Measurements from ENCODE around the gene TAOK3. TPM values are rescaled to one million over a fixed set of nuclear protein-coding genes. Genes with fewer than 3 reads are reported as not detected.

Gene TAOK3
- total and polyA plus RNA-seq, 2 donors (not counting 1 experiment from before 2014, with no cell fraction given), result 30.0 to 80.4 TPM

GRCh38 chr12:118374126-118374725, 1.5 kb upstream of the TAOK3 start:
- H4K20me1 ChIP-seq (ENCODE audit: control insufficient read depth, insufficient read depth, low read length, poor library complexity, severe bottlenecking), result peaks cover 26% of the 10 kb centered on the region
- no peaks in the 10 kb centered on the region for H3K9me3 ChIP-seq (ENCODE audit: control extremely low read depth in 1 of 3, control insufficient read depth in 2 of 3, insufficient read depth in 1 of 3, low read length in 2 of 3)
- ChIA-PET POLR2A (interaction anchor here (1.1 kb wide), 1 partner anchor 193 kb away, joined by 4 read pairs; no protein-coding TSS in a partner anchor), CTCF (interaction anchor here (0.6 to 7.8 kb wide), 5 partner anchors 36 to 253 kb away, joined by 3 to 221 read pairs (median 4); no protein-coding TSS in a partner anchor)
- Mint-ChIP-seq H3K27me3 (no peaks in the 10 kb centered on the region), H3K9me3 (ENCODE audit: insufficient read depth) (no peaks in the 10 kb centered on the region), H3K4me3 (peak overlapping the region; percentile 84), H3K4me1 (peaks cover 51% of the 10 kb centered on the region), H3K27ac (no peak overlapping the region)
- ATAC-seq (ENCODE audit: low read depth), result no peak
- no peaks in the 10 kb centered on the region for H3K27me3 ChIP-seq (replicated peaks in 1 of 4; ENCODE audit: control extremely low read depth in 1 of 4, control insufficient read depth in 3 of 4, insufficient read depth in 4 of 4, low read length in 3 of 4)
- WGBS (ENCODE audit: insufficient coverage), result 95% methylated on average over 9 of the region's 14 CpGs
- intact Hi-C loops (cut with micrococcal nuclease), result loop anchor here (5.0 kb wide), 1 partner anchor 72 kb away; no protein-coding TSS in a partner anchor
- no peak overlapping the region for H3K4me3 ChIP-seq (ENCODE audit: control extremely low read depth in 1 of 5, extremely low read depth in 1 of 5, insufficient read depth in 1 of 5, low read depth in 2 of 5, low read length in 4 of 5)
- H3K4me2 ChIP-seq (replicated peaks; ENCODE audit: low read depth, low read length, poor library complexity, severe bottlenecking), result no peak overlapping the region
- H3K27ac ChIP-seq (ENCODE audit: low read length in 2 of 2), result no peak overlapping the region
- no peak overlapping the region for H2AFZ ChIP-seq (ENCODE audit: insufficient read depth, low read depth, low read length, poor library complexity, severe bottlenecking)
- peaks cover 75% of the 10 kb centered on the region for H3K79me2 ChIP-seq (ENCODE audit: control insufficient read depth, insufficient read depth, low read length)
- peaks cover 0 to under 1% of the 10 kb centered on the region in 2 experiments for H3K36me3 ChIP-seq (replicated peaks in 1 of 2; ENCODE audit: control extremely low read depth in 1 of 2, control insufficient read depth in 1 of 2, extremely low read depth in 1 of 2, insufficient read depth in 2 of 2, low read length in 1 of 2)
- no peak for TF ChIP-seq EZH2 (IDR thresholded peaks at IDR 0.05; ENCODE audit: borderline replicate concordance, insufficient read depth, low read depth, low read length, poor library complexity, severe bottlenecking)
- no peak for TF ChIP-seq CTCF (IDR thresholded peaks at IDR 0.05)
- H3K4me1 ChIP-seq (ENCODE audit: control insufficient read depth in 2 of 2, insufficient read depth in 2 of 2, low read length in 2 of 2), result peaks cover 32 to 43% of the 10 kb centered on the region in 2 donors
- DNase-seq, result no peak
- H3K9ac ChIP-seq (ENCODE audit: low read length), result no peak overlapping the region

- peak overlapping the region; percentile 78 for H2AFZ ChIP-seq (ENCODE audit: insufficient read depth, low read depth, low read length, poor library complexity, severe bottlenecking)
Observed at GRCh38 chr12:118373616-118374015, 909 bp upstream of the TAOK3 start.

More at GRCh38 chr12:118373616-118374015, 909 bp upstream of the TAOK3 start:
- 82% methylated on average over 3 of the region's 5 CpGs for WGBS (ENCODE audit: insufficient coverage)
- intact Hi-C loops (cut with micrococcal nuclease), result loop anchor here (1.0 to 5.0 kb wide), 2 partner anchors 14 to 71 kb away; no protein-coding TSS in a partner anchor
- H3K27ac ChIP-seq (ENCODE audit: low read length in 2 of 2), result peak overlapping the region; percentile 77 to 79
- no peaks in the 10 kb centered on the region for H3K27me3 ChIP-seq (replicated peaks in 1 of 4; ENCODE audit: control extremely low read depth in 1 of 4, control insufficient read depth in 3 of 4, insufficient read depth in 4 of 4, low read length in 3 of 4)
- peaks cover 76% of the 10 kb centered on the region for H3K79me2 ChIP-seq (ENCODE audit: control insufficient read depth, insufficient read depth, low read length)
- no peaks in the 10 kb centered on the region for H3K9me3 Mint-ChIP-seq (ENCODE audit: insufficient read depth)
- no peaks in the 10 kb centered on the region for H3K27me3 Mint-ChIP-seq
- H3K9ac ChIP-seq (ENCODE audit: low read length), result peak overlapping the region; percentile 91
- peaks cover 32 to 43% of the 10 kb centered on the region in 2 donors for H3K4me1 ChIP-seq (ENCODE audit: control insufficient read depth in 2 of 2, insufficient read depth in 2 of 2, low read length in 2 of 2)
- peak overlapping the region; percentile 63 to 96 (median 89) for H3K4me3 ChIP-seq (ENCODE audit: control extremely low read depth in 1 of 5, extremely low read depth in 1 of 5, insufficient read depth in 1 of 5, low read depth in 2 of 5, low read length in 4 of 5)
- ATAC-seq (ENCODE audit: low read depth) (no peak), DNase-seq (no peak)
- peak overlapping the region; percentile 87 for H3K4me2 ChIP-seq (replicated peaks; ENCODE audit: low read depth, low read length, poor library complexity, severe bottlenecking)
- peaks cover 52% of the 10 kb centered on the region for H3K4me1 Mint-ChIP-seq
- peak overlapping the region; percentile 81 for H3K27ac Mint-ChIP-seq
- H4K20me1 ChIP-seq (ENCODE audit: control insufficient read depth, insufficient read depth, low read length, poor library complexity, severe bottlenecking), result peaks cover 26% of the 10 kb centered on the region
- H3K9me3 ChIP-seq (ENCODE audit: control extremely low read depth in 1 of 3, control insufficient read depth in 2 of 3, insufficient read depth in 1 of 3, low read length in 2 of 3), result no peaks in the 10 kb centered on the region
- POLR2A ChIA-PET, result interaction anchor here (1.1 to 1.6 kb wide), 3 partner anchors 66 to 238 kb away, joined by 4 to 7 read pairs (median 7); partner anchors contain the start of gene PEBP1
- no peak for TF ChIP-seq CTCF (IDR thresholded peaks at IDR 0.05)
- TF ChIP-seq EZH2 (IDR thresholded peaks at IDR 0.05; ENCODE audit: borderline replicate concordance, insufficient read depth, low read depth, low read length, poor library complexity, severe bottlenecking), result no peak
- no peaks in the 10 kb centered on the region for H3K36me3 ChIP-seq (replicated peaks in 1 of 2; ENCODE audit: control extremely low read depth in 1 of 2, control insufficient read depth in 1 of 2, extremely low read depth in 1 of 2, insufficient read depth in 2 of 2, low read length in 1 of 2)
- CTCF ChIA-PET, result interaction anchor here (0.6 to 7.8 kb wide), 7 partner anchors 13 to 252 kb away, joined by 3 to 221 read pairs (median 4); no protein-coding TSS in a partner anchor
- H3K4me3 Mint-ChIP-seq, result peak overlapping the region; percentile 84

Measured in B cell (primary cell).